Bronchial epithelial cell (primary cell): ENCODE data around the gene APC. TPM values are rescaled to one million over a fixed set of nuclear protein-coding genes. Genes with fewer than 3 reads are reported as not detected.

Experiments used
- DNase-seq: peaks from one replicate; pipeline ENCODE4 v3.0.0-alpha.2; 2010; ENCODE audit warnings: low read depth
- FAIRE-seq: peaks from 2 replicates; lab custom pipeline; 2011; peaks lifted over from hg19 to GRCh38; lab: Jason Lieb, UNC
- H3K27me3 ChIP-seq: 2 replicates; pipeline ENCODE4 v1.5.1; 2011; ENCODE audit warnings: low read length; ENCODE audit not compliant: control insufficient read depth, insufficient read depth
- H3K36me3 ChIP-seq: 2 replicates; pipeline ENCODE4 v1.5.1; 2011; ENCODE audit warnings: low read length; ENCODE audit not compliant: control insufficient read depth, insufficient read depth
- H3K4me3 ChIP-seq: 2 replicates; pipeline ENCODE4 v1.5.1; 2011; ENCODE audit warnings: mild to moderate bottlenecking, low read depth, low read length, control low read depth
- CTCF ChIP-seq: IDR thresholded peaks from 2 replicates; pipeline ENCODE4 v1.5.1; 2011; ENCODE audit warnings: mild to moderate bottlenecking, moderate library complexity, low read length, control low read depth, inconsistent platforms; ENCODE audit not compliant: insufficient read depth, severe bottlenecking
- total RNA-seq: library from RNA; depleted of rRNA; stranded (reverse); fragments of >200 nt; gene quantifications from 2 replicates; pipeline ENCODE4 v1.2.1, GENCODE V29; 2014

The APC gene
- total RNA-seq, 1 donor from 2014 or later, result 33.7 TPM

GRCh38 chr5:112752335-112752734, 14.7 kb downstream of the APC start:
- no peak for TF ChIP-seq CTCF
- Histone ChIP-seq H3K36me3 (peaks cover under 1% of the 10 kb centered on the region), H3K4me3 (no peak overlapping the region), H3K27me3 (no peaks in the 10 kb centered on the region)
- DNase-seq, result no peak
- no peak for FAIRE-seq

- no peak for TF ChIP-seq CTCF
- DNase-seq, result no peak
- FAIRE-seq, result no peak
- no peaks in the 10 kb centered on the region for H3K27me3 ChIP-seq
- H3K36me3 ChIP-seq, result peaks cover 2% of the 10 kb centered on the region
- H3K4me3 ChIP-seq, result no peak overlapping the region
These were observed 18.0 kb downstream of the APC start for GRCh38 chr5:112755703-112756102.

GRCh38 chr5:112757468-112758208, 20.0 kb downstream of the APC start:
- Histone ChIP-seq H3K36me3 (peaks cover 2% of the 10 kb centered on the region), H3K4me3 (no peak overlapping the region), H3K27me3 (no peaks in the 10 kb centered on the region)
- TF ChIP-seq CTCF, result peak; percentile 49
- no peak for FAIRE-seq
- DNase-seq, result peak; percentile 71

- Histone ChIP-seq H3K4me3 (no peak overlapping the region), H3K36me3 (peaks cover 2% of the 10 kb centered on the region), H3K27me3 (no peaks in the 10 kb centered on the region)
- no peak for FAIRE-seq
- DNase-seq, result no peak
- TF ChIP-seq CTCF, result no peak
These were observed 21.0 kb downstream of the APC start for GRCh38 chr5:112758676-112759075.

GRCh38 chr5:112762113-112762810, 24.6 kb downstream of the APC start:
- peaks cover 2% of the 10 kb centered on the region for H3K36me3 ChIP-seq
- FAIRE-seq, result no peak
- no peaks in the 10 kb centered on the region for H3K27me3 ChIP-seq
- TF ChIP-seq CTCF, result no peak
- DNase-seq, result peak; percentile 20
- H3K4me3 ChIP-seq, result no peak overlapping the region
